Fibroblast of pulmonary artery (primary cell): ENCODE measurements around the gene INHBC.
A peak's percentile ranks its signal among the peaks of the same experiment; 100 is the strongest.

Source experiments
- DNase-seq: peaks from one replicate; pipeline ENCODE4 v3.0.0-alpha.2; 2010; ENCODE audit warnings: low read depth
- H3K4me3 ChIP-seq: replicated peaks from 2 replicates; pipeline ENCODE4 v1.5.1; 2011; ENCODE audit warnings: low read depth, mild to moderate bottlenecking, control low read depth, low read length, moderate library complexity
- CTCF ChIP-seq: IDR thresholded peaks from 2 replicates; pipeline ENCODE4 v1.5.1; 2011; ENCODE audit warnings: mild to moderate bottlenecking, control low read depth, low read length, inconsistent platforms; ENCODE audit errors: missing control alignments

Gene INHBC

GRCh38 chr12:57430112-57430930 is 4.3 kb upstream of the INHBC start:
- peak; percentile 33 for DNase-seq

DNA sequence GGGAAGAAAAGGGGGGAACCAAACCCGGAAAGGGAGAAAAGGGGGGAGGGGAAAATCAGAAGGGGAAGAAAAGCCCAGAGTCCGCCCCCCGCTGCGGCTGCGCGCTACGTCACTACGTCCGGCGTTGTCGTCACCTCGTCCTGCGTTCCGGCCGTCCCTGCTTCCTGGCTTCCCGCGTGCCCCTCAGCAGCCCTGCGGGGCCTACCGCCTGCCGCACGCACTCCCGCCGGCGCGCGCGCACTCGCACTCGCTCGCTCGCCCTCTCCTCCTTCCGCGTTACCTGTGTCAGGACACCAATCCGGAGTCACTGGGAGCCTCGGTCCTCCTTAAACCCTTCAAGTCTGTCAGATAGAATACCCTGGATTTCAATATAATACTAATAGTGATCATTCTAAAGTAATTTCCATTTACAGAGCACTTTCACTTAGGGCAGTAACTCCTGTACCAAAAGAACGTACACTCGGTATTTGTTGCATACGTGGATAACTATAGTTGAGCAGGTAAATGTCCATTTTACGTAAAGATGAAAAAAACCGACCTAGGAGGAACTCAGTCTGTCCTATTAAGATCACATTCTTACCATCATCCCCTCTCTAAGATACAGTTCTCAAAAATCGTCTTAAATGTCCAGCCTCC is 3.5 kb upstream of the INHBC start, which contains the start of gene R3HDM2:
TSS of gene R3HDM2 (minus strand) at position 113 of the 636 bp plus-strand sequence. CDS start 120,615 bp downstream, outside the sequence.
- TF ChIP-seq CTCF, result no peak
- peak within 1 kb of the TSS; percentile 75 for H3K4me3 ChIP-seq
- DNase-seq, result peak; percentile 96

More at GRCh38 chr12:57430112-57430930, 4.3 kb upstream of the INHBC start:
- no peak for TF ChIP-seq CTCF
- peak overlapping the region; percentile 75 for H3K4me3 ChIP-seq

GRCh38 chr12:57431654-57432188 is 2.9 kb upstream of the INHBC start:
- TF ChIP-seq CTCF, result no peak
- H3K4me3 ChIP-seq, result peak overlapping the region; percentile 75
- DNase-seq, result no peak

DNA sequence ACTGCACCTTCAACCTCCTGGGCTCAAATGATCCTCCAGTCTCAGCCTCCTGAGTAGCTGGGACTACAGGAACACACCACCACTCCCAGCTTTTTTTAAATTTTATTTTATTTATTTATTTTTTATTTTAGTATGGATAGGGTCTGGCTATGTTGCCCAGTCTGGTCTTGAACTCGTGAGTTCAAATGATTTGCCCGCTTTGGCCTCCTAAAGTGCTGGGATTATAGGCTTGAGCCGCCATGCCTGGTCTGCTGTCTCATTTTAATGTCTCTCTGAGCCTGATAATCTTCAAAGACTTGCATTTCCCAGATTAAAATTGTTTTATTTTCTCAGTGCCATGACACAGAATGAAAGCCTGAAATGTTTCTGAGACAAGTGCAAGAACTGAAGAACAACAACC is 1.2 kb upstream of the INHBC start:
- TF ChIP-seq CTCF, result no peak
- no peak for DNase-seq
- H3K4me3 ChIP-seq, result no peak overlapping the region

GRCh38 chr12:57435293-57435692 is 709 bp downstream of the INHBC start:
- no peak for TF ChIP-seq CTCF
- no peak for DNase-seq
- H3K4me3 ChIP-seq, result no peak overlapping the region

DNA sequence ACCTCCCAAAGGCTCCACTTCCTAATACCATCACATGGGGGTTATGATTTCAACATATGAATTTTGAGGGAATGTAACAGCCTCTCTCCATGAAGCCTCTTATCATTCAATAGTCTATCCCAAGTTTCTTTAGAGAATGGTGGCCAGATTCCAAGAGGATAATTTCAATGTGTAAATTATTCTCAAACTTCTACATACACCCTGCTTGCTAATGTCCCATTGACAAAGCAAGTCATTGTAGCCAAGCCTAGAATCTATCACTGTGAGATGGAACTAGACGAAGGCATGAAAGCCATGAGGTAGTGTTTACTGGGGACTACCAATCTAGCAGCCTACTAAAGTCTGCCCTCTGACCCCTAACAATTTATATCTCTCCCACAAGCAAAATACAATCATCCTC is 3.8 kb downstream of the INHBC start:
- no peak for TF ChIP-seq CTCF
- DNase-seq, result no peak
- H3K4me3 ChIP-seq, result no peak overlapping the region
